UCSD-AML1 (cell line): ENCODE data around the gene UGT1A10.
"Not testable (repeated sequence)": the region's sequence is repeated elsewhere in the genome, so short reads cannot be mapped to it uniquely, and the experiment has no call there.

Experiments used
- DNase-seq: peaks from one replicate; lab custom pipeline; 2025; ENCODE audit not compliant: unreplicated experiment; lab: John Stamatoyannopoulos, UW

UGT1A10 gene

DNA sequence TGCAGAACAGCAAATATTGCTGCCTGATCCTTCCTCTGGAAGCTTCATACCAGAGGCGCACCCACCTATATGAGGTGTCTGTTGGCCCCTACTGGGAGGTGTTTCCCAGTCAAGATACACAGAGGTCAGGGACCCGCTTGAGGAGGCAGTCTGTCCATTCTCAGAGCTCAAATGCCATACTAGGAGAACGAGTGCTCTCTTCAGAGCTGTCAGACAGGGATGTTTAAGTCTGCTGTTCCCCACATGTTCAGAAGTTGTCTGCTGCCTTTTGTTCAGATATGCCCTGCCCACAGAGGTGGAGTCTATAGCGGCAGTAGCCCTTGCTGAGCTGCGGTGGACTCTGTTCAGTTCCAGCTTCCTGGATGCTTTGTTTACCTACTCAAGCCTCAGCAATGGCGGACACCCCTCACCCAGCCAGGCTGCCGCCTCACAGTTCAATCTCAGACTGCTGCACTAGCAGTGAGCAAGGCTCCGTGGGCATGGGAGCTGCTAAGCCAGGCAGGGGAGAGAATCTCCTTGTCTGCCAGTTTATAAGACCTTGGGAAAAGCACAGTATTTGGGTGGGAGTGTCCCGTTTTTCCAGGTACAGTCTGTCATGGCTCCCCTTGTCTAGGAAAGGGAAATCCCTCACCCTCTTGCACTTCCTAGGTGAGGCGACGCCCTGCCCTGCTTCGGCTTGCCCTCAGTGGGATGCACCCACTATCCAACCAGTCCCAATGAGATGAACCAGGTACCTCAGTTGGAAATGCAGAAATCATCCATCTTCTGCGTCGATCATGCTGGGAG, 100.8 kb downstream of the UGT1A10 start:
- not testable (repeated sequence) for DNase-seq

DNA sequence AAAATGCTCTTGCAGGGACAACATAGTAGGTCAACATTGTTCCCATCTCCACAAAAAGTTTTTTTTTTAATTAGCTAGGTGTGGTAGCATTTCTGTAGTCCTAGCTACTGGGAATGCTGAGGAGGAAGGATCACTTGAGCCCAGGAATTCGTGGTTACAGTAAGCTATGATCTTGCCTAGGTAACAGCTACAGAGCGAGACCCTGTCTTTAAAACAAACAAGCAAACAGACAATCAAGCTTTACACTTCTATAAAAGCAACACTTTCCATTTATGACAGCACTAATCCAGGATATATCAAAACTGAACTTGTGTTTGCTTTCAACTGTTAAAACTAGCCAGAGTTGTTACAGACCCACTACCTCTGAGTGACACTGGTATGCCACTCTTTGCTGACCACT, 104.6 kb downstream of the UGT1A10 start:
- no peak for DNase-seq

DNA sequence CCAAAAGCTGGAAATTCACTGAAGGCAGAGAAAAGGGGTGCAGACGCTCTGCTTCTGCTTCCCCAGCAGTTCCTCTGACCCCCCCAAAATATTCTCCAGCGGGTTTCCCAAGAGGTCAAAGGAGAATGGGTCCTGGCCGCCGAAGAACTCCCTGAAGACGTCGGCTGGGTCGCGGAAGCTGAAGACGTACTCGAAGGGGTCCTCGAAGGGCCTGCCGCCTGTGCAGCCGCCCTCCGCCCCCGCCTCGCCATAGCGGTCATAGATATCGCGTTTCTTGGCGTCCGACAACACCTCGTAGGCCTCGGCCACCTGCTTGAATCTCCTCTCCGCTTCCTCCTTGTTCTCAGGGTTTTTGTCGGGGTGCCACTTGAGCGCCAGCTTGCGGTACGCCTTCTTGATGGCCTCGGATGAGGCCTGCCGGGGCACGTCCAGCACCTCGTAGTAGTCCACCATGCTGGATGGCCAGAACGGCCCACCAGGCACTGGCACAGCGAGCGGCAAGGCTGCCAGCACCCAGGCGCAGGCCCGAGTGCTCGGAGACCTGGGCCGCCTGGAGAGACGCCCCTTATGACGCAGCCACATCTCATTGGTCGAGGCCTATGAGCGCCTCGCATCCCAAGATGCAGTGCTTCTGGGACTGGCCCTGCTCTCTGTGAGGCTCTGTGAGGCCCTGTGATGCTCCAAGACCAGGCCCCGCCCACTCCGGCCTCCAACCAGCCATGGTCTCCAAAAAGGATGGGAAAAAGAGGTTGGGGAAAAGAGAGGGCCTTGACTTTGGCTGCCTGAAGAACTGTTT, 107.4 kb downstream of the UGT1A10 start:
- DNase-seq, result no peak

DNA sequence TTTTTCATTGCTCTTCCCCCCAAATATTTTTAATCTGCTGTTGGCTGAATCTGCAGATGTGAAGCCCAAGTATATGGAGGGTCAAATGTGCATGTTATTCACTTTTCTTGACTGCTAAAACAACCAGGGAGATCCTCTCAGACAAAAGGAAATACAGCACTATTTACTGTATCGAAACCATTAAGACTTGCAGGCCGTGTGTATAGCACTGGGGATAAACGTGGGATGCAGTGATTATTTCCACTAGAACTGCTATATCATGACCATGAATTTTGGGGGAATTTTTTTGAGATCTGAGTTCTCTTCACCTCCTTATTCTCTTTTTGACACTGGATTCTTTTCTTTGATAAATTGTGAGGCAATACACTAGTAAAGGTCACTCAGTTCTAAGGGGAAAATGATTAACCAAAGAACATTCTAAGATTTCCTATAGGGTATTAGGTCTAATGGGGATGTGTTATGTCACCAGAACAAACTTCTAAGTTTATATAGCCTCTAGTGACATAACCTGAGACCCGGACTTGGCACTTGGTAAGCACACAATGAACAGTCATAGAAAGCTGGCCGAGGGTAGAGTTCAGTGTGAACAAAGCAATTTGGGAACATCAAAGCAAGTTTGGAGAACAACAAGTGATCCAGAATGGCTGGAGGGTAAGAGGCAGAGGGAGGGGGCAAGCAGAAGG, 109.0 kb downstream of the UGT1A10 start:
- DNase-seq, result no peak

DNA sequence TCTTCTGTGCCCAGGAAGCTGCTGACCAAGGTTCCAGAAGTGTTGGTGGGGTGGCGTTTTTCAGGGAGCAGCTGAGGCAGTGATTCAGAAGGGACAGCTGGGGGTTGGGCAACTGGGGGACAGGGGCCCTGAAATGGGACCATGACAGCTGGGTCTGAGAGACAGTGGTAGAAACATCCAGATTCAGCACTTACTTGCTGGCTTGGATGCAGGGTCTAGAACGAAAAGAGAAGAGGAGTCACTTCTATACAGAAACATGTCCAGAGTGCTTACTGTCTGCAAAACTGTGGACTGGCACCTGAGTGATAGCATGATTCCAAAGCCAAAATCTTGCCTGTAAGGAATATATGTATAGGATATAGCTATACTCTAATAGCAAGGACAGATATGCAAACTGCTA, 109.6 kb downstream of the UGT1A10 start:
- DNase-seq, result not testable (repeated sequence)

DNA sequence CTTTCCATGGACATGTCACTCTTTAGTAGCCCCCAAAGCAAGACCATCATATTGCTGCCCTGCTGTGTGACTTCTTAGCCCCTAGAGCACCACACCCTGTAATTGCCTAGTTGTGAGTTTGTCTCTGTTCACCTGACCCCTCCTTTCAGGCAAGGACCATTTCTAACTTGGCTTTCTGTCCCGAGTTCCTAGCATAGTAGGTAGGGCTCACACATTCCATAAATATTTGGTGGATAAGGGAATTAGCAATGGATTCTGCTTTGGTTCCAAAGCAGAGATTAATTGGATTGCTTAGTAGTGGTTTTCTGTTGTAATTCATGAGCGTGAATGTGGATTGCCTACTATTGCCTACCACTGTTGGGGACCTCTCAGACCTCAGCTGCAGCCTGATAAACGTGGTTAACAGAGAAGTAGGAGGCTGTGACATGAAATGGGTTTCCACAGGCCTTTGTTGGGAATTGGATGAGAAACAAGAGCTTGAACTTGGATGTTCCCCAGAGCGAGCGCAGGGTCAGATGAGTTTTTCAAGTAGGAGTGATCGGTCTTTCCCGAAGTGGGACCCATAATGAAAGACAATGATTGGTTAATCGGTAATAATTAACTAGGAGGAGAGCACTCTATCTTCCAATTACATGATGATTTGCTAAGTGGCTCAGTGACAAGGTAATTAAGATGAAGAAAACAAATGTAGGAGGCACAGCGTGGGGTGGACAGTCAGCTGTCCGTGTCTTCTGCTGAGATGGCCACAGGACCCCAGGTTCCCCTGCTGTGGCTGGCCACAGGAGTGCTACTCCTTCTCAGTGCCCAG, 110.4 kb downstream of the UGT1A10 start:
- no peak for DNase-seq

DNA sequence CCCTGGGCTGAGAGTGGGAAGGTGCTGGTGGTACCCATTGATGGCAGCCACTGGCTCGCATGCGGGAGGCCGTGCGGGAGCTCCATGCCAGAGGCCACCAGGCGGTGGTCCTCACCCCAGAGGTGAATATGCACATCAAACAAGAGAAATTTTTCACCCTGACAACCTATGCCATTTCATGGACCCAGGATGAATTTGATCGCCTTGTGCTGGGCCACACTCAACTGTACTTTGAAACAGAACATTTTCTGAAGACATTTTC, 111.0 kb downstream of the UGT1A10 start:
- DNase-seq, result no peak

DNA sequence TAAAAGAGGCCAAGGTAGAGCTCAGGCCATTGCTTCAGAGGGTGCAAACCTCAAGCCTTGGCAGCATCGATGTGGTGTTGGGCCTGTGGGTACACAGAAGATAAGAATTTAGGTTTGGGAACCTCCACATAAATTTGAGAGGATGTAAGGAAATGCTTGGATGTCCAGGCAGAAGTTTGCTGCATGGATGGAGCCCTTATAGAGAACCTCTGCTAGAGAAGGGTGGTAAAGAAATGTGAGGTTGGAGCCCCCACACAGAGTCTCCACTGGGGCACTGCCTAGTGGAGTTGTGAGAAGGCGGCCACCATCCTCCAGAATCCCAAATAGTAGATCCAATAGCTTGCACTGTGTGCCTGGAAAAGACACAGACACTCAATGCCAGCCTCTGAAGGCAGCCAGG, 114.4 kb downstream of the UGT1A10 start:
- DNase-seq, result not testable (repeated sequence)

DNA sequence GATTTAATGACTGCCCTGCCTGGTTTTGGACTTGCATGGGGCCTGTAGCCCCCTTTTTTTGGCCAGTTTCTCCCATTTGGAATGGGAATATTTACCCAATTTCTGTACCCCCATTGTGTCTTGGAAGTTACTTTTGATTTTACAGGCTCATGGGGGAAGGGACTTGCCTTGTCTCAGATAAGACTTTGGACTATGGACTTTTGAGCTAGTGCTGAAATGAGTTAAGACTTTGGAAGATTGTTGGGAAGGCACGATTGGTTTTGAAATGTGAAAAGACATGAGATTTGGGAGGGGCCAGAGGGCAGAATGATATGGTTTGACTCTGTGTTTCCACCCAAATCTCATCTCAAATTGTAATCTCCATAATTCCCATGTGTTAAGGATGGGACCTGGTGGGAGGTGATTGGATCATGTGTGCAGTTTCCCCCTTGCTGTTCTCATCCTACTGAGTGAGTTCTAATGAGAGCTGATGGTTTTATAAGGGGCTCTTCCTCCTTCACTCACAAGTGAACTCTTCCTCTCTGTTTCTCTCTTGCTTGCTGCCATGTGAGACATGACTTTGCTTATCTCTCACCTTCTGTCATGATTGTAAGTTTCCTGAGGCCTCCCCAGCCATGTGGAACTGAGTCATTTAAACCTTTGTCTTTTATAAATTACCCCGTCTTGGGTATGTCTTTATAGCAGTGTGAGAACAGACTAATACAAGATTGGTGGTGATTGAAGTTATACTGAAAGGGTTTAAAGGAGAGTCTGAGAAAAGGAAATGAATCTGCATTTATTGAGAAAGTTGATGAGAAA, 115.2 kb downstream of the UGT1A10 start:
- DNase-seq, result not testable (repeated sequence)

DNA sequence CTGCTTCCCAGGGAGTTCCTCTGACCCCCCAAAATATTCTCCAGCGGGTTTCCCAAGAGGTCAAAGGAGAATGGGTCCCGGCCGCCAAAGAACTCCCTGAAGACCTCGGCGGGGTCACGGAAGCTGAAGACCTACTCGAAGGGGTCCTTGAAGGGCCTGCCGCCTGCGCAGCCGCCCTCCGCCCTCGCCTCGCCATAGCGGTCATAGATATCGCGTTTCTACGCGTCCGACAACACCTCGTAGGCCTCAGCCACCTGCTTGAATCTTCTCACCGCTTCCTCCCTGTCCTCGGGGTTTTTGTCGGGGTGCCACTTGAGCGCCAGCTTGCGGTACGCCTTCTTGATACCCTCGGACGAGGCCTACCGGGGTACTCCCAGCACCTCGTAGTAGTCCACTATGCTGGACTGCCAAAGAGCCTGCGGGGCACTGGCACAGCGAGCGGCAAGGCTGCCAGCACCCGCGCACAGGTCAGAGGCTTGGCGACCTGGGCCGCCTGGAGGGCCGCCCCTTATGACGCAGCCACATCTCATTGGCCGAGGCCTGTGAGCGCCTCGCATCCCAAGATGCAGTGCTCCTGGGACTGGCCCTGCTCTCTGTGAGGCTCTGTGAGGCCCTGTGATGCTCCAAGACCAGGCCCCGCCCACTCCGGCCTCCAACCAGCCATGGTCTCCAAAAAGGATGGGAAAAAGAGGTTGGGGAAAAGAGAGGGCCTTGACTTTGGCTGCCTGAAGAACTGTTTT, 118.8 kb downstream of the UGT1A10 start:
- no peak for DNase-seq

DNA sequence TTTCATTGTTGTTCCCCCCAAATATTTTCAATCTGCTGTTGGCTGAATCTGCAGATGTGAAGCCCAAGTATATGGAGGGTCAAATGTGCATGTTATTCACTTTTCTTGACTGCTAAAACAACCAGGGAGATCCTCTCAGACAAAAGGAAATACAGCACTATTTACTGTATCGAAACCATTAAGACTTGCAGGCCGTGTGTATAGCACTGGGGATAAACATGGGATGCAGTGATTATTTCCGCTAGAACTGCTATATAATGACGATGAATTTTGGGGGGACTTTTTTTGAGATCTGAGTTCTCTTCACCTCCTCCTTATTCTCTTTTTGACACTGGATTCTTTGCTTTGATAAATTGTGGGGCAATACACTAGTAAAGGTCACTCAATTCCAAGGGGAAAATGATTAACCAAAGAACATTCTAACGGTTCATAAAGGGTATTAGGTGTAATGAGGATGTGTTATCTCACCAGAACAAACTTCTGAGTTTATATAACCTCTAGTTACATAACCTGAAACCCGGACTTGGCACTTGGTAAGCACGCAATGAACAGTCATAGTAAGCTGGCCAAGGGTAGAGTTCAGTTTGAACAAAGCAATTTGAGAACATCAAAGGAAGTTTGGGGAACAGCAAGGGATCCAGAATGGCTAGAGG, 120.3 kb downstream of the UGT1A10 start:
- DNase-seq, result no peak

DNA sequence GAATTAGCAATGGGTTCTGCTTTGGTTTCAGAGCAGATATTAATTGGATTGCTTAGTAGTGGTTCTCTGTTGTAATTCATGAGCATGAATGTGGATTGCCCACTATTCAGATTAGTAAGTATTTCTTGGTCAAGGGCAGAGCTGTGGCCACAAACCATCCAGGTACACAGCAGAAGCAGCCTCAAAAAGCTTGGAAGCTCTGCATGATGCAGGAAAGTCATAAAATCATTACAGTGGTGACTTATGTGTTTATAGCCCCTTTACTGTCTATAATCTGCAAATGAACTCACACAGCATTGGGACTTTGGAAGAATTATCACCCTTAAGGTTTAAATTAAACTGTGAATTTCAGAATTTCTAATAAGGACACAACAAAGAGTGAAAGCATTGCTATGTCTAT, 121.9 kb downstream of the UGT1A10 start:
- DNase-seq, result no peak

DNA sequence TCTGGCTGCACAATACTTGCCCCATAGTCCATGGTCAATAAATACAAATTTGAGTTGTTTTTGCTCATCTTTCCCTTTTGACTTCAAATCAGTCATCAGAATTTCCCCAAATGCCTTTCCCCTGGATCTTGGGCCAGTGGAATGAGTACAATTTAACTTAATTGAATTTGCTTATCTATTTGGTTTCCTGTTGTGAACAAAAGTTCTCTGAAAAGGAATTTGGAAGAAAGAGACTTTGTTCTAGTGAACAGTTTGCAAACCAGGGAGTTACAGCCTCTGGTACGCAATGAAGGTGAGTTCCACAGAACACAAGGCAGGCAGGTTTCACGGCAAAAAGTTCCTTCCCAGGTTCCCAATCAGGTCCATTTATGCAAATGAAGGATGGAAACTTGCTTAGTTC, 122.6 kb downstream of the UGT1A10 start:
- no peak for DNase-seq

DNA sequence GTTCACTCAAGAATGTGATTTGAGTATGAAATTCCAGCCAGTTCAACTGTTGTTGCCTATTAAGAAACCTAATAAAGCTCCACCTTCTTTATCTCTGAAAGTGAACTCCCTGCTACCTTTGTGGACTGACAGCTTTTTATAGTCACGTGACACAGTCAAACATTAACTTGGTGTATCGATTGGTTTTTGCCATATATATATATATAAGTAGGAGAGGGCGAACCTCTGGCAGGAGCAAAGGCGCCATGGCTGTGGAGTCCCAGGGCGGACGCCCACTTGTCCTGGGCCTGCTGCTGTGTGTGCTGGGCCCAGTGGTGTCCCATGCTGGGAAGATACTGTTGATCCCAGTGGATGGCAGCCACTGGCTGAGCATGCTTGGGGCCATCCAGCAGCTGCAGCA, 123.8 kb downstream of the UGT1A10 start, which contains the start of gene UGT1A1:
UGT1A1 (plus strand) TSS at position 228 of the 400 bp plus-strand sequence; CDS start at position 246, 18 bp downstream.
- DNase-seq, result no peak

DNA sequence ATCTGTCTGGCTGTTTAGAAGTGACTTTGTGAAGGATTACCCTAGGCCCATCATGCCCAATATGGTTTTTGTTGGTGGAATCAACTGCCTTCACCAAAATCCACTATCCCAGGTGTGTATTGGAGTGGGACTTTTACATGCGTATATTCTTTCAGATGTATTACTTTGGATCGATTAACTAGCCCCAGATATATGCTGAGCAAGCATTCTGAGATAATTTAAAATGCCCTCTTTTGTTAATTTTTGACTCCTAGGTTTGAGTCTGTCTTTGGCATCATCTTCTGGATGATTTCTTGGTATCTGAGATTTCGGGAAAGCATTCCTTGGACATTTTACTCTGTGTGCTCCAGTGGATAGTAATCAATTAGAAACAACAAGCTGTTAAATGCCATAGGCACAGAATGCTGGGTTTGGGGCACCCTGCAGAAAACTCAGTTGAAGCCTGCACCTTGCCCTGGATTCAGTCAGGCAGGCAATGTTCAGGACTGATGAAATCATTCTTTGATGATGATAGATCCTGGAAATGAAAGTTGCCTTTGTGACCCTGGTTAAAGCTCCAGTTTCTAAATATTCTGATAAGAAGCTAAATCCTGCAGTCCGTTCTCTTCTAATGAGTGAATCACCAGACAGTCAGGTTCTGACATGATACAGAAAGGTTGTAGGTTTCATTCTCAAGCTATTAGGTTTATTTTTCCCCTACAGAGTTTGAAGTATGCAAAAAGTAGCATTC, 125.0 kb downstream of the UGT1A10 start:
- no peak for DNase-seq

DNA sequence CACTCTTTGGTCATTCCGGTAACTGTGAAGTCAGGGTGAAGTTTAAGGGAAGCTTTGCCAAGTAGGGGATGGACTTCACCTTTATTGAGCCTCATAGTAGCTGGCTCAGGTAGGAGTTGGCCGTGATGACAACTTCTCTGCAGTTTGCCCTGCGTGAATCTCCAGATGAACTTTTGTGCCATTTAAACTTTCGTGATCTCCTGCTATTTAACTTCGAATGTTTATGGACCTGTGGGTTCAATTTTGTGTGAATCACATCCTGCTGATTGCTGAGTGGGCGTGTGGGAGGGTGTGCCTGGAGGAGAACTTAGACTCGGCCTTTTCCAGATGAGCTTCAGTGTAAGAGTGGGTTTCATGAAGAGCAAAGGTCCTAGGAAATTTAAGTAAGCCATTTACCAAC, 128.0 kb downstream of the UGT1A10 start:
- no peak for DNase-seq

DNA sequence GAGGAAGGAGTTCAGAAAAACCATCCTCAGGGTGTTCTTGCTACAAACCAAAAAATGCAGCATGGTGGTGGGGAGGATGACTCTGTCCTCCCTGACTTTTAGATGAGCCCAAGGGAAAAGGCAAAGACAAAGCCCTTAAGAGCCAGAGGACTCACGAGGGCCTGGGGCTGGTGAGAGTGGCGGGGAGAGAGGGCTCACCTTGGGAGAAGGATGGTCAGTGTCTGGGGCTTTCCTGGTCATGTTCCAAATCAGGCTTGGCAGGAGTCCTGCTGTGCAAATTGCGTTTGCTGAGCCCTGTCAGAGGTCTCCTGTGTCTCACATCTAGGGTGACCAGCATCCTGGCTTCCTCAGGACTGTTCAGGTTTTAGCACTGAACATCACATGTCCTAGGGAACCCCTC, 128.5 kb downstream of the UGT1A10 start:
- no peak for DNase-seq

DNA sequence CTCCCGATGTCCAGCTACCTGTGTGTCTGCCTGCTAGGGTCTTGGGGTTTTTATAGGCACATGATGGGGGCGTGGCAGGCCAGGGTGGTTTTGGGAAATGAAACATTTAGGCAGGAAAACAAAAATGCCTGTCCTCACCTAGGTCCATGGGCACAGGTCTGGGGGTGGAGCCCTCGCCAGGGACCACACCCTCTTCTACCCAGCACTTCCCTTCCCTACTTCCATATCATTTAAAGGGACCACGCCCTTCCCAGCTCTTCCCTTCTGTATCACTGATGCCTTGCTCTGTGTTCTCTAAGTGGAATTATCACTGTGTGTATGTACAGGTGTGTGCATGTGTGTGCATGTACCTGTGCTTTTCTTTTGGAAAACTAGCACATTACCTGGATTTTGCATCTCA, 130.2 kb downstream of the UGT1A10 start:
- DNase-seq, result no peak
